Astrocyte of the hippocampus (primary cell): ENCODE results near the gene MAN1C1.
"Not testable (repeated sequence)": the region's sequence is repeated elsewhere in the genome, so short reads cannot be mapped to it uniquely, and the experiment has no call there.

Experiments
- DNase-seq: peaks from one replicate; pipeline ENCODE4 v3.0.0; 2011; ENCODE audit warnings: low read depth, low spot score

Gene MAN1C1

GRCh38 chr1:25634896-25635295 lies 18.3 kb downstream of the MAN1C1 start:
- no peak for DNase-seq

- not testable (repeated sequence) for DNase-seq
Measured at GRCh38 chr1:25636141-25636540, 19.6 kb downstream of the MAN1C1 start.

GRCh38 chr1:25640646-25641328 lies 24.2 kb downstream of the MAN1C1 start:
- DNase-seq, result no peak

GRCh38 chr1:25641329-25641725 lies 24.7 kb downstream of the MAN1C1 start:
- no peak for DNase-seq

- no peak for DNase-seq
Measured at GRCh38 chr1:25641931-25642573, 25.5 kb downstream of the MAN1C1 start.

- no peak for DNase-seq
Measured at GRCh38 chr1:25642574-25643108, 26.1 kb downstream of the MAN1C1 start.

GRCh38 chr1:25643929-25644328 lies 27.3 kb downstream of the MAN1C1 start:
- no peak for DNase-seq

GRCh38 chr1:25644962-25645361 lies 28.4 kb downstream of the MAN1C1 start:
- no peak for DNase-seq

- DNase-seq, result no peak
Measured at GRCh38 chr1:25645637-25646400, 29.2 kb downstream of the MAN1C1 start.

- DNase-seq, result no peak
Measured at GRCh38 chr1:25647106-25647505, 30.5 kb downstream of the MAN1C1 start.

- no peak for DNase-seq
Measured at GRCh38 chr1:25647863-25648262, 31.3 kb downstream of the MAN1C1 start.

- peak; percentile 39 for DNase-seq
Measured at GRCh38 chr1:25648681-25649440, 32.3 kb downstream of the MAN1C1 start.

GRCh38 chr1:25649505-25650288 lies 33.1 kb downstream of the MAN1C1 start:
- no peak for DNase-seq

GRCh38 chr1:25650289-25650576 lies 33.6 kb downstream of the MAN1C1 start:
- DNase-seq, result no peak

GRCh38 chr1:25651036-25651640 lies 34.5 kb downstream of the MAN1C1 start:
- no peak for DNase-seq

- DNase-seq, result no peak
Measured at GRCh38 chr1:25651824-25652741, 35.5 kb downstream of the MAN1C1 start.

GRCh38 chr1:25653558-25653957 lies 37.0 kb downstream of the MAN1C1 start:
- DNase-seq, result no peak

- no peak for DNase-seq
Measured at GRCh38 chr1:25654109-25654660, 37.6 kb downstream of the MAN1C1 start.
